HepG2 (cell line): ENCODE measurements around the gene GALNT1. TPM values are rescaled to one million over a fixed set of nuclear protein-coding genes. Genes with fewer than 3 reads are reported as not detected.

Experiments used
- ATAC-seq: fragments of 200-7000 bp; cut with Tn5 transposase; 3 replicates; pipeline ENCODE4 v1.9.1; 2020; ENCODE audit warnings: mild to moderate bottlenecking, moderate library complexity
- BruUV-seq: library from RNA; stranded (reverse); fragments of 400-500 nt; replicated peaks from 2 replicates; lab custom pipeline; 2021; lab: Mats Ljungman, UMichigan
- CTCF ChIA-PET: fragments of 300-600 bp; formaldehyde crosslinking; extraction: SDS; loops from one replicate; lab custom pipeline; 2021; ENCODE audit warnings: low total read pairs, inconsistent platforms, low intra/inter-chr PET ratio; lab: Yijun Ruan, JAX
- POLR2A ChIA-PET: fragments of 350-600 bp; sonication (Branson Sonifier 250); formaldehyde crosslinking; loops from one replicate; lab custom pipeline; 2020; ENCODE audit warnings: antibody characterized with exemption, inconsistent platforms; lab: Yijun Ruan, JAX
- DNase-seq: peaks from one replicate; pipeline ENCODE4 v3.0.0-alpha.2; 2015; ENCODE audit warnings: low spot score
- FAIRE-seq: peaks from 3 replicates; lab custom pipeline; 2011; peaks lifted over from hg19 to GRCh38; lab: Jason Lieb, UNC
- H2AFZ ChIP-seq: one replicate; pipeline ENCODE4 v1.6.1; 2011; ENCODE audit warnings: low read length, inconsistent platforms
- H3K27ac ChIP-seq: fragments of 300-600 bp; 3 replicates; pipeline ENCODE4 v1.8.0; 2011; ENCODE audit warnings: mixed run types, mild to moderate bottlenecking, mixed read lengths, low read length, inconsistent platforms; ENCODE audit not compliant: insufficient read depth; ENCODE audit errors: extremely low read length
- H3K27me3 ChIP-seq, 2 experiments: fragments of 200-600 bp in 1 of 2; 2 replicates in 1 of 2; 3 replicates in 1 of 2; pipeline versions ENCODE4 v1.6.0 to v1.8.0; 2011; ENCODE audit warnings: low read length in 2 of 2, mild to moderate bottlenecking in 2 of 2, moderate library complexity in 2 of 2, inconsistent platforms in 1 of 2; ENCODE audit not compliant: insufficient read depth in 2 of 2, control insufficient read depth in 1 of 2
- H3K36me3 ChIP-seq, 2 experiments: fragments of 200-600 bp in 1 of 2; replicated peaks in 1 of 2; 2 replicates in 1 of 2; 3 replicates in 1 of 2; pipeline versions ENCODE4 v1.5.1 to v1.8.0; 2011; ENCODE audit warnings: low read length in 2 of 2, inconsistent platforms in 1 of 2; ENCODE audit not compliant: insufficient read depth in 2 of 2, control insufficient read depth in 1 of 2
- H3K4me1 ChIP-seq: 2 replicates; pipeline ENCODE4 v1.5.1; 2012; ENCODE audit warnings: low read length, inconsistent platforms; ENCODE audit not compliant: insufficient read depth
- H3K4me2 ChIP-seq: 2 replicates; pipeline ENCODE4 v1.6.0; 2011; ENCODE audit warnings: low read depth, low read length, inconsistent platforms
- H3K4me3 ChIP-seq, 3 experiments: fragments of 200-600 bp in 1 of 3; sonication (generic), shearing (Covaris generic) in 1 of 3; replicated peaks in 1 of 3; 2 replicates each; pipeline ENCODE4 v1.5.1; 2011 to 2016; ENCODE audit warnings: low read length in 3 of 3, inconsistent platforms in 2 of 3, low read depth in 2 of 3, mild to moderate bottlenecking in 2 of 3, control low read depth in 1 of 3, mixed read lengths in 1 of 3; ENCODE audit not compliant: insufficient read depth in 1 of 3
- H3K79me2 ChIP-seq: one replicate; pipeline ENCODE4 v1.6.1; 2011; ENCODE audit warnings: low read length, inconsistent platforms; ENCODE audit not compliant: insufficient read depth
- H3K9ac ChIP-seq: 2 replicates; pipeline ENCODE4 v1.6.0; 2011; ENCODE audit warnings: mild to moderate bottlenecking, low read depth, low read length, inconsistent platforms; ENCODE audit not compliant: insufficient read depth
- H3K9me3 ChIP-seq: 2 replicates; pipeline ENCODE4 v1.5.1; 2012; ENCODE audit warnings: mild to moderate bottlenecking, low read length
- H4K20me1 ChIP-seq: 2 replicates; pipeline ENCODE4 v1.6.0; 2011; ENCODE audit warnings: inconsistent platforms, mild to moderate bottlenecking, low read length, moderate library complexity; ENCODE audit not compliant: insufficient read depth
- ATF7 ChIP-seq, 2 experiments: fragments of 450-650 bp in 1 of 2; sonication (generic) in 1 of 2; formaldehyde crosslinking in 1 of 2; IDR thresholded peaks; 2 replicates each; pipeline versions ENCODE4 v1.4.0 to v1.6.1; 2016 to 2020; ENCODE audit warnings: antibody characterized with exemption in 1 of 2, mild to moderate bottlenecking in 1 of 2, missing genetic modification reagents in 1 of 2
- DMAP1 ChIP-seq: IDR thresholded peaks from 2 replicates; pipeline ENCODE4 v1.6.1; 2016
- DNMT3B ChIP-seq: conservative IDR thresholded peaks from 2 replicates; pipeline ENCODE4 v1.6.1; 2016; ENCODE audit warnings: missing biosample characterization, control low read depth
- FOXP4 ChIP-seq: sonication (generic); formaldehyde crosslinking; IDR thresholded peaks from 2 replicates; pipeline ENCODE4 v1.4.0; 2020; ENCODE audit warnings: missing genetic modification reagents
- ISL2 ChIP-seq: sonication (generic); formaldehyde crosslinking; IDR thresholded peaks from 2 replicates; pipeline ENCODE4 v1.5.0; 2020; ENCODE audit warnings: missing genetic modification reagents
- NFAT5 ChIP-seq: sonication (generic); formaldehyde crosslinking; IDR thresholded peaks from 2 replicates; pipeline ENCODE4 v1.4.0; 2020; ENCODE audit warnings: missing genetic modification reagents
- SRY ChIP-seq: sonication (generic); formaldehyde crosslinking; IDR thresholded peaks from 2 replicates; pipeline ENCODE4 v1.8.0; 2022; ENCODE audit warnings: mild to moderate bottlenecking, missing genetic modification reagents
- ZMYM2 ChIP-seq: sonication (generic); formaldehyde crosslinking; IDR thresholded peaks from 2 replicates; pipeline ENCODE4 v1.8.0; 2022; ENCODE audit warnings: mild to moderate bottlenecking, missing genetic modification reagents
- ZNF280D ChIP-seq: sonication (generic); formaldehyde crosslinking; IDR thresholded peaks from 2 replicates; pipeline ENCODE4 v1.5.1; 2020; ENCODE audit warnings: mild to moderate bottlenecking, missing genetic modification reagents
- ZNF691 ChIP-seq: sonication (generic); formaldehyde crosslinking; IDR thresholded peaks from 2 replicates; pipeline ENCODE4 v1.4.0; 2020; ENCODE audit warnings: missing genetic modification reagents, low read depth, mild to moderate bottlenecking, borderline replicate concordance
- ZNF776 ChIP-seq: sonication (generic); formaldehyde crosslinking; IDR thresholded peaks from 2 replicates; pipeline ENCODE4 v1.4.0; 2020; ENCODE audit warnings: mild to moderate bottlenecking, missing genetic modification reagents
- ZNF781 ChIP-seq: sonication (generic); formaldehyde crosslinking; IDR thresholded peaks from 2 replicates; pipeline ENCODE4 v1.5.1; 2020; ENCODE audit warnings: borderline replicate concordance, mild to moderate bottlenecking, missing genetic modification reagents; ENCODE audit errors: not compliant biosample characterization
- WGBS: methylation state at CpG from one replicate; pipeline ENCODE4 v1.1.6; 2017; ENCODE audit warnings: low lambda C conversion rate; 5-methylcytosine and 5-hydroxymethylcytosine counted together
- in situ Hi-C: cut with HindIII; loops from 2 replicates; pipeline ENCODE4 v1.10.0; 2017; ENCODE audit warnings: low pct_unique_long_range_greater_than_20kb; ENCODE audit not compliant: extremely low pct_ligation_motif_present
- intact Hi-C: fragments of 100-400 bp; cut with micrococcal nuclease; formaldehyde crosslinking; loops from one replicate; pipeline ENCODE4 v1.10.0; 2022; ENCODE audit not compliant: unreplicated experiment
- polyA plus RNA-seq, 8 experiments: library from polyadenylated mRNA; depleted of rRNA in 3 of 8; stranded (reverse) in 7 of 8; unstranded in 1 of 8; fragments of >200 nt; fragmentation: Illumina TruSeq in 4 of 8; extraction: Trizol in 4 of 8; gene quantifications; 2 replicates each; pipeline versions ENCODE4 v1.2.1 to v1.2.3, GENCODE V29; 2011 to 2016; ENCODE audit warnings: low read depth in 4 of 8, missing spikeins in 1 of 8, mixed read lengths in 1 of 8; ENCODE audit not compliant: insufficient read depth in 1 of 8
- total RNA-seq, 5 experiments: library from RNA; depleted of rRNA; stranded (reverse); fragments of >200 nt; fragmentation: Illumina TruSeq; extraction: Trizol; gene quantifications; 2 replicates each; pipeline ENCODE4 v1.2.3, GENCODE V29; 2016; ENCODE audit warnings: low read depth in 1 of 5

The GALNT1 gene
- total and polyA plus RNA-seq, 2 of the 13 experiments (the other 11 are each of a cell fraction or from before 2014, with no cell fraction given) = 41.1 to 100 TPM

- H3K79me2 ChIP-seq = no peaks in the 10 kb centered on the region
- H3K9ac ChIP-seq = no peak overlapping the region
- no peak for DNase-seq
- no peak overlapping the region for H2AFZ ChIP-seq
- no peak overlapping the region for H3K27ac ChIP-seq
- H3K4me2 ChIP-seq = no peak overlapping the region
- intact Hi-C loops = no loop called here
- CTCF ChIA-PET = no interaction called here
- no peak for FAIRE-seq
- H3K27me3 ChIP-seq = no peaks in the 10 kb centered on the region
- WGBS = 91% methylated on average over 8 of the region's 8 CpGs
- in situ Hi-C loops = no loop called here
- peaks cover 21% of the 10 kb centered on the region for H3K4me1 ChIP-seq
- no peaks in the 10 kb centered on the region for H3K9me3 ChIP-seq
- POLR2A ChIA-PET = no interaction called here
- H3K4me3 ChIP-seq = no peak overlapping the region
- peaks cover 5 to 16% of the 10 kb centered on the region in 2 experiments; a peak in 3 of 5 replicates for H3K36me3 ChIP-seq
- BruUV-seq = no TSS peak
- H4K20me1 ChIP-seq = no peaks in the 10 kb centered on the region
- no peak for ATAC-seq
- TF ChIP-seq ZNF280D (CRISPR knock-in tag) (no peak), DMAP1 (CRISPR knock-in tag) (no peak), ISL2 (CRISPR knock-in tag) (no peak), FOXP4 (CRISPR knock-in tag) (no peak), DNMT3B (CRISPR knock-in tag) (no peak), SRY (CRISPR knock-in tag) (no peak), ZNF776 (no peak), ATF7 (IDR thresholded peaks at IDR 0.05) (no peak), ATF7 (CRISPR knock-in tag; IDR thresholded peaks at IDR 0.05) (no peak), ZNF691 (CRISPR knock-in tag) (no peak), ZMYM2 (no peak), NFAT5 (CRISPR knock-in tag) (no peak), ZNF781 (CRISPR knock-in tag) (no peak)
Observed at GRCh38 chr18:35695803-35696202, 114.3 kb downstream of the GALNT1 start.
